Measurements from ENCODE around the gene MTRFR. TPM values are rescaled to one million over a fixed set of nuclear protein-coding genes. Genes with fewer than 3 reads are reported as not detected.

Gene MTRFR
- total RNA-seq (10 to 100 TPM; 12.2 to 18.6 (median 13.7) TPM), polyA plus RNA-seq (10 to 100 TPM; 15.8 to 23.3 (median 20.1) TPM)
- long read RNA-seq, donor 1, transcript C12orf65-201 (3 exons, 2,073 nt): major isoform, 16 of 20 reads
- long read RNA-seq, donor 1, partial matches to known transcripts: 0 of 20 reads
- long read RNA-seq, donor 1, other reads (novel, unspliced or antisense): 0 of 20 reads
- long read RNA-seq, donor 2, transcript C12orf65-201 (3 exons, 2,073 nt): major isoform, 8 of 12 reads
- long read RNA-seq, donor 2, partial matches to known transcripts: 0 of 12 reads
- long read RNA-seq, donor 2, other reads (novel, unspliced or antisense): 0 of 12 reads
- long read RNA-seq, donor 3, transcript C12orf65-201 (3 exons, 2,073 nt): major isoform, 17 of 19 reads
- long read RNA-seq, donor 3, partial matches to known transcripts: 0 of 19 reads
- long read RNA-seq, donor 3, other reads (novel, unspliced or antisense): 0 of 19 reads
- long read RNA-seq, donor 4, transcript C12orf65-201 (3 exons, 2,073 nt): major isoform, 26 of 26 reads
- long read RNA-seq, donor 4, partial matches to known transcripts: 0 of 26 reads
- long read RNA-seq, donor 4, other reads (novel, unspliced or antisense): 0 of 26 reads
- long read RNA-seq, donor 5, transcript C12orf65-201 (3 exons, 2,073 nt): major isoform, 46 of 52 reads
- long read RNA-seq, donor 5, partial matches to known transcripts: 0 of 52 reads
- long read RNA-seq, donor 5, other reads (novel, unspliced or antisense): 3 of 52 reads
- long read RNA-seq, donor 6, transcript C12orf65-201 (3 exons, 2,073 nt): major isoform, 17 of 19 reads
- long read RNA-seq, donor 6, partial matches to known transcripts: 0 of 19 reads
- long read RNA-seq, donor 6, other reads (novel, unspliced or antisense): 1 of 19 reads
- long read RNA-seq, donor 7, transcript C12orf65-201 (3 exons, 2,073 nt): major isoform, 5 of 8 reads
- long read RNA-seq, donor 7, partial matches to known transcripts: 0 of 8 reads
- long read RNA-seq, donor 7, other reads (novel, unspliced or antisense): 0 of 8 reads
- long read RNA-seq, donor 8, transcript C12orf65-201 (3 exons, 2,073 nt): major isoform, 16 of 18 reads
- long read RNA-seq, donor 8, partial matches to known transcripts: 0 of 18 reads
- long read RNA-seq, donor 8, other reads (novel, unspliced or antisense): 0 of 18 reads
- long read RNA-seq, donor 9, transcript C12orf65-201 (3 exons, 2,073 nt): major isoform, 10 of 11 reads
- long read RNA-seq, donor 9, partial matches to known transcripts: 0 of 11 reads
- long read RNA-seq, donor 9, other reads (novel, unspliced or antisense): 0 of 11 reads
- long read RNA-seq, donor 10, transcript C12orf65-201 (3 exons, 2,073 nt): major isoform, 6 of 6 reads
- long read RNA-seq, donor 10, partial matches to known transcripts: 0 of 6 reads
- long read RNA-seq, donor 10, other reads (novel, unspliced or antisense): 0 of 6 reads

- Histone ChIP-seq H3K4me3 (peak within 1 kb of the TSS; percentile 71 to 83 (median 75)), H3K27ac (peak within 1 kb of the TSS; percentile 86 to 96 (median 91)), H3K27me3 (no peaks in the 10 kb centered on the region), H3K36me3 (replicated peaks in 1 of 2) (no peaks in the 10 kb centered on the region), H3K4me1 (replicated peaks in 1 of 2) (peaks cover 8 to 35% of the 10 kb centered on the region in 2 donors), H3K9me3 (replicated peaks in 1 of 3) (no peaks in the 10 kb centered on the region)
- TF ChIP-seq, protein P1, sequence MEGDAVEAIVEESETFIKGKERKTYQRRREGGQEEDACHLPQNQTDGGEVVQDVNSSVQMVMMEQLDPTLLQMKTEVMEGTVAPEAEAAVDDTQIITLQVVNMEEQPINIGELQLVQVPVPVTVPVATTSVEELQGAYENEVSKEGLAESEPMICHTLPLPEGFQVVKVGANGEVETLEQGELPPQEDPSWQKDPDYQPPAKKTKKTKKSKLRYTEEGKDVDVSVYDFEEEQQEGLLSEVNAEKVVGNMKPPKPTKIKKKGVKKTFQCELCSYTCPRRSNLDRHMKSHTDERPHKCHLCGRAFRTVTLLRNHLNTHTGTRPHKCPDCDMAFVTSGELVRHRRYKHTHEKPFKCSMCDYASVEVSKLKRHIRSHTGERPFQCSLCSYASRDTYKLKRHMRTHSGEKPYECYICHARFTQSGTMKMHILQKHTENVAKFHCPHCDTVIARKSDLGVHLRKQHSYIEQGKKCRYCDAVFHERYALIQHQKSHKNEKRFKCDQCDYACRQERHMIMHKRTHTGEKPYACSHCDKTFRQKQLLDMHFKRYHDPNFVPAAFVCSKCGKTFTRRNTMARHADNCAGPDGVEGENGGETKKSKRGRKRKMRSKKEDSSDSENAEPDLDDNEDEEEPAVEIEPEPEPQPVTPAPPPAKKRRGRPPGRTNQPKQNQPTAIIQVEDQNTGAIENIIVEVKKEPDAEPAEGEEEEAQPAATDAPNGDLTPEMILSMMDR (IDR thresholded peaks at IDR 0.05): peak in 1 of 6 experiments; percentile 19
- TF ChIP-seq POLR2A (IDR thresholded peaks at IDR 0.05): peak; percentile 93 to 96
- intact Hi-C loops (cut with DNase I): no loop called here
- 0 to 1% (median 1%) methylated on average over 24 to 65 of the region's 66 CpGs for WGBS, 4 donors
- DNase-seq: peak; percentile 99 to 100 (median 99)
Measured at GRCh38 chr12:123232807-123233504, at the start of gene MTRFR, which contains the start of gene MPHOSPH9. MTRFR (plus strand) TSS chr12:123233436; CDS start chr12:123253675, 20,239 bp downstream. MPHOSPH9 (minus strand) TSS chr12:123233141; CDS start chr12:123230364, 2,777 bp downstream.

DNA sequence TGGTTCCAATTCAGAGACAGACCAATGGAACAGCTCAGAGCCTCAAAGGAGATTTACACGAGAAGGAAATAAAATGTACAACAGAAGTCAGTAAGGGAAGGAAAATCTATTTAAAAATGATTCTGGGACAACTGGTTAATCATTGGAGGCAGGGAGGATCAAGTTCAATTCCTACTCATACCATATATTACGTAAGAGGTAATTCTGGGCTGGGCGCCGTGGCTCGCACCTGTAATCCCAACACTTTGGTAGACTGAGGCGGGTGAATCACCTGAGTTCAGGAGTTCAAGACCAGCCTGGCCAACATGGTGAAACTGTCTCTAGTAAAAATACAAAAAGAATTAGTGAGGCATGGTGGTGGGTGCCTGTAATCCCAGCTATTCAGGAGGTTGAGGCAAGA lies 45.6 kb upstream of the MTRFR start:
- H3K4me1 ChIP-seq (replicated peaks in 1 of 2): no peaks in the 10 kb centered on the region
- H3K27me3 ChIP-seq: no peaks in the 10 kb centered on the region
- DNase-seq: no peak
- intact Hi-C loops (cut with DNase I): no loop called here
- no peak overlapping the region for H3K27ac ChIP-seq
- peaks cover 0 to 29% of the 10 kb centered on the region in 2 donors for H3K36me3 ChIP-seq (replicated peaks in 1 of 2)
- no peaks in the 10 kb centered on the region for H3K9me3 ChIP-seq (replicated peaks in 1 of 3)
- TF ChIP-seq, protein P1 (IDR thresholded peaks at IDR 0.05): no peak
- no peak for TF ChIP-seq POLR2A (IDR thresholded peaks at IDR 0.05)
- 85 to 99% (median 92%) methylated on average over 6 of the region's 6 CpGs for WGBS, 4 donors
- no peak overlapping the region for H3K4me3 ChIP-seq

- DNase-seq: no peak
- Histone ChIP-seq H3K27me3 (no peaks in the 10 kb centered on the region), H3K4me1 (replicated peaks in 1 of 2) (no peaks in the 10 kb centered on the region), H3K9me3 (replicated peaks in 1 of 3) (no peaks in the 10 kb centered on the region), H3K27ac (no peak overlapping the region), H3K36me3 (replicated peaks in 1 of 2) (peaks cover 0 to 21% of the 10 kb centered on the region in 2 donors), H3K4me3 (no peak overlapping the region)
- intact Hi-C loops (cut with DNase I): no loop called here
- no peak for TF ChIP-seq POLR2A (IDR thresholded peaks at IDR 0.05)
- TF ChIP-seq, protein P1 (IDR thresholded peaks at IDR 0.05): no peak
- 90 to 93% (median 92%) methylated on average over 3 of the region's 3 CpGs for WGBS, 4 donors
Measured at GRCh38 chr12:123199936-123200335, 33.3 kb upstream of the MTRFR start.

All from adrenal gland (tissue), 19 donors.